ENCODE measurements around the gene TBCA.
"Not testable (repeated sequence)": the region's sequence is repeated elsewhere in the genome, so short reads cannot be mapped to it uniquely, and the experiment has no call there.

DNA sequence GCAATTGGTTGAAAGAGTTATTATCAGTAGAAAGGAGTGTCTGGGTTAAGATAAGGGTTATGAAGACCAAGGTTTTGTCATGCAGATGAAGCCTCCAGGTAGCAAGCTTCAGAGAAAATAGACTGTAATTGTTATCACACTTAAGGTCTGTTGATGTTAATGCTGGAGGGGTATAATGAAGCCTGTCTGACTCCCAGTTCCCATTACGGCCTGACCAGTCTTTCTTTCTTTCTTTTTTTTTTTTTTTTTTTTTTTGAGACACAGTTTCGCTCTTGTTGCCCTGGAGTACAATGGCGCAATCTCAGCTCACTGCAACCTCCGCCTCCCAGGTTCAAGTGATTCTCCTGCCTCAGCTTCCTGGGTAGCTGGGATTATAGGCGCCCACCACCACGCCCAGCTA is 25.2 kb downstream of the TBCA start:
- TF ChIP-seq, protein P1, sequence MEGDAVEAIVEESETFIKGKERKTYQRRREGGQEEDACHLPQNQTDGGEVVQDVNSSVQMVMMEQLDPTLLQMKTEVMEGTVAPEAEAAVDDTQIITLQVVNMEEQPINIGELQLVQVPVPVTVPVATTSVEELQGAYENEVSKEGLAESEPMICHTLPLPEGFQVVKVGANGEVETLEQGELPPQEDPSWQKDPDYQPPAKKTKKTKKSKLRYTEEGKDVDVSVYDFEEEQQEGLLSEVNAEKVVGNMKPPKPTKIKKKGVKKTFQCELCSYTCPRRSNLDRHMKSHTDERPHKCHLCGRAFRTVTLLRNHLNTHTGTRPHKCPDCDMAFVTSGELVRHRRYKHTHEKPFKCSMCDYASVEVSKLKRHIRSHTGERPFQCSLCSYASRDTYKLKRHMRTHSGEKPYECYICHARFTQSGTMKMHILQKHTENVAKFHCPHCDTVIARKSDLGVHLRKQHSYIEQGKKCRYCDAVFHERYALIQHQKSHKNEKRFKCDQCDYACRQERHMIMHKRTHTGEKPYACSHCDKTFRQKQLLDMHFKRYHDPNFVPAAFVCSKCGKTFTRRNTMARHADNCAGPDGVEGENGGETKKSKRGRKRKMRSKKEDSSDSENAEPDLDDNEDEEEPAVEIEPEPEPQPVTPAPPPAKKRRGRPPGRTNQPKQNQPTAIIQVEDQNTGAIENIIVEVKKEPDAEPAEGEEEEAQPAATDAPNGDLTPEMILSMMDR (conservative IDR thresholded peaks at IDR 0.05; ENCODE audit: low read length) = not testable (repeated sequence)
- TF ChIP-seq EZH2phosphoT487 (IDR thresholded peaks at IDR 0.05; ENCODE audit: borderline replicate concordance, low read depth, low read length) = not testable (repeated sequence)
